Measurements from ENCODE around the gene FMNL1. TPM values are rescaled to one million over a fixed set of nuclear protein-coding genes. Genes with fewer than 3 reads are reported as not detected.
A peak's percentile ranks its signal among the peaks of the same experiment; 100 is the strongest.

Gene FMNL1
- total and polyA plus RNA-seq, 10 of the 15 experiments (the other 5 are each of a cell fraction or from before 2014, with no cell fraction given) = 3.3 to 108 (median 19.5) TPM

GRCh38 chr17:45197108-45197507, 24.6 kb upstream of the FMNL1 start:
- no peaks in the 10 kb centered on the region for H3K27me3 ChIP-seq (replicated peaks in 1 of 2; ENCODE audit: control insufficient read depth in 2 of 2, insufficient read depth in 2 of 2, low read length in 1 of 2)
- no peak for ATAC-seq
- CTCF ChIA-PET = interaction anchor here (0.6 to 12.8 kb wide), 32 partner anchors 9 to 1398 kb away, joined by 3 to 291 read pairs (median 4); partner anchors contain the start of genes ACBD4, EFTUD2, HEXIM1 and HEXIM2
- H3K4me1 ChIP-seq (ENCODE audit: control insufficient read depth, insufficient read depth, low read length) = peaks cover 8% of the 10 kb centered on the region
- H3K79me2 ChIP-seq (ENCODE audit: control insufficient read depth, insufficient read depth, low read length) = no peaks in the 10 kb centered on the region
- no peak overlapping the region; the same call in 1 of the 2 replicates for H3K9ac ChIP-seq (ENCODE audit: control insufficient read depth, insufficient read depth, low read length)
- no peaks in the 10 kb centered on the region for H3K36me3 ChIP-seq (ENCODE audit: control insufficient read depth in 2 of 2, insufficient read depth in 2 of 2, low read length in 1 of 2)
- DNase-seq (ENCODE audit: low read depth, low spot score) = no peak
- WGBS (ENCODE audit: insufficient coverage, insufficient replicate concordance, low lambda C conversion rate, missing lambda C conversion rate) = 66% methylated on average over 5 of the region's 6 CpGs
- in situ Hi-C loops (cut with MboI) (loop anchor here (5.0 kb wide), 1 partner anchor 60 kb away; the partner anchor contains the start of gene ACBD4), intact Hi-C loops (cut with micrococcal nuclease; ENCODE audit: unreplicated experiment) (loop anchor here (1.0 kb wide), 1 partner anchor 48 kb away; no protein-coding TSS in a partner anchor)
- peak overlapping the region; percentile 89 for H2AFZ ChIP-seq (ENCODE audit: control insufficient read depth, low read depth, low read length)
- no peak overlapping the region for H3K27ac ChIP-seq (ENCODE audit: control insufficient read depth, insufficient read depth)
- BruUV-seq (replicated peaks) = no TSS peak
- H3K4me3 ChIP-seq = no peak overlapping the region
- H4K20me1 ChIP-seq (ENCODE audit: control insufficient read depth, insufficient read depth) = no peaks in the 10 kb centered on the region
- H3K4me2 ChIP-seq (ENCODE audit: control insufficient read depth, insufficient read depth) = no peak overlapping the region
- RAD21 ChIA-PET (ENCODE audit: unreplicated experiment) = interaction anchor here (0.5 to 8.6 kb wide), 14 partner anchors 15 to 417 kb away, joined by 3 to 108 read pairs (median 4); partner anchors contain the start of genes ACBD4, HEXIM1 and HEXIM2
- SMC1A ChIA-PET (ENCODE audit: uncharacterized antibody, unreplicated experiment) = interaction anchor here (0.6 to 5.0 kb wide), 13 partner anchors 18 to 298 kb away, joined by 3 to 72 read pairs (median 3); partner anchors contain the start of genes ACBD4, EFTUD2 and HEXIM2
- POLR2A ChIA-PET = interaction anchor here (0.5 to 2.6 kb wide), 5 partner anchors 42 to 419 kb away, joined by 3 to 24 read pairs (median 6); partner anchors contain the start of gene ACBD4
- no peak for FAIRE-seq
- no peak for TF ChIP-seq NRF1 (conservative IDR thresholded peaks at IDR 0.05; ENCODE audit: low read depth, low read length)
- TF ChIP-seq LARP7 (IDR thresholded peaks at IDR 0.05) = no peak
- no peak for TF ChIP-seq SIX5 (IDR thresholded peaks at IDR 0.05; ENCODE audit: low read depth, low read length, severe bottlenecking)
- TF ChIP-seq KLF5 (IDR thresholded peaks at IDR 0.05; ENCODE audit: partially characterized antibody) = no peak
- no peak for TF ChIP-seq PKNOX1 (IDR thresholded peaks at IDR 0.05)
- no peak for TF ChIP-seq MEF2A (IDR thresholded peaks at IDR 0.05; ENCODE audit: insufficient read depth, low read depth, low read length)
- no peak for TF ChIP-seq EP300 (IDR thresholded peaks at IDR 0.05; ENCODE audit: borderline replicate concordance in 1 of 2, control insufficient read depth in 1 of 2, low read depth in 2 of 2, low read length in 2 of 2)
- no peaks in the 10 kb centered on the region; the same call in 2 of the 3 replicates for H3K9me3 ChIP-seq (replicated peaks; ENCODE audit: control insufficient read depth, insufficient read depth, low read length)
